Lower leg skin (tissue), 4 donors: ENCODE results near the gene SASH1. TPM values are rescaled to one million over a fixed set of nuclear protein-coding genes. Genes with fewer than 3 reads are reported as not detected.

Experiments used
- DNase-seq, 2 donors: peaks; one replicate each; pipeline ENCODE4 v3.0.0-alpha.2; 2019; ENCODE audit warnings: low spot score in 2 of 2
- H3K4me3 ChIP-seq: fragments of 200-600 bp; sonication (generic); 2 replicates; pipeline ENCODE4 v1.5.1; 2017; ENCODE audit warnings: mild to moderate bottlenecking, low read depth; ENCODE audit not compliant: poor library complexity, severe bottlenecking
- POLR2A ChIP-seq, 2 donors: fragments of 450-650 bp; IDR thresholded peaks; one replicate each; pipeline ENCODE4 v1.6.1; 2016 to 2017; ENCODE audit warnings: antibody characterized with exemption in 2 of 2, mild to moderate bottlenecking in 1 of 2, moderate library complexity in 1 of 2
- WGBS, 2 donors: methylation state at CpG; one replicate each; pipeline ENCODE4 v1.1.5; 2018; 5-methylcytosine and 5-hydroxymethylcytosine counted together
- intact Hi-C: fragments of 100-400 bp; cut with DNase I; formaldehyde crosslinking; loops from one replicate; pipeline ENCODE4 v1.15.0; 2023; ENCODE audit warnings: low total_unique reads
- total RNA-seq, 4 donors: library from RNA; depleted of rRNA; stranded (reverse); fragments of >200 nt; gene quantifications; one replicate each; pipeline ENCODE4 v1.1.0, GENCODE V29; 2016
- TF ChIP-seq, protein P1 (sequence below), 3 donors: fragments of 450-650 bp; IDR thresholded peaks; one replicate each; pipeline ENCODE4 v1.5.1; 2016; ENCODE audit warnings: antibody characterized with exemption in 3 of 3, mild to moderate bottlenecking in 3 of 3, moderate library complexity in 2 of 3

SASH1 gene
- total RNA-seq, 4 donors from 2014 or later = 74.9 to 106 (median 91.5) TPM

DNA sequence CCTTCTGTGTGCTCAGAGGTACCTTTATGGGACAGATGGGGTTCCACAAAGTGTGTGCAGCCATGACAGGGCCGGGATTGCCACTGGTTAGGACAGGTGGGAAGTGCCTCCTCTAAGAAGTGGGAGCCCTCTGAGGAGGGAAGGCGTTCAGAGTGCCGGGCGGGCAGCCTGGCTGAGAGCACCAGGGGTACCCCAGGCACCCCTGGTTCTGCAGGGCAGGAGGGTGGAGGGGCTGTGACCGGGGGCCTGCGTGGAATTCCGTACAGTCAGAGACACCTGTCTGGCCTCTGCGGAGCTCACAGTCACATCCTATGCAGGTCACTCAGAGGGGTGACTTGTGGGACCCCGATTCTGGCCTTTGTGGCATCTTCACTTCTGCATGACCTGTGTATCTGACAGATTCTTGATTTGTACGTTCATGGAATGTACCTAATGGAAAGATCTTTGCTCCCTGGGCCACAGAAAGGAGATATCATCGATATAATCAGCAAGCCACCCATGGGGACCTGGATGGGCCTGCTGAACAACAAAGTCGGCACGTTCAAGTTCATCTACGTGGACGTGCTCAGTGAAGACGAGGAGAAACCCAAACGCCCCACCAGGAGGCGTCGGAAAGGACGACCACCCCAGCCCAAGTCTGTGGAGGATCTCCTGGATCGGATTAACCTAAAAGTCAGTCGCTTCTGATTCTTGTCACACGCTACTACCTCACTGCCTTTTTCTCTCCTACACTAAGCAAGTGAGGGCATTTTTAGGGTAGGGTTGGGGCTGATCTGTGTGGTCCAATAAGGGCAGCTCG is 190.9 kb downstream of the SASH1 start:
- DNase-seq = no peak
- no peak for TF ChIP-seq POLR2A (IDR thresholded peaks at IDR 0.05)
- TF ChIP-seq, protein P1, sequence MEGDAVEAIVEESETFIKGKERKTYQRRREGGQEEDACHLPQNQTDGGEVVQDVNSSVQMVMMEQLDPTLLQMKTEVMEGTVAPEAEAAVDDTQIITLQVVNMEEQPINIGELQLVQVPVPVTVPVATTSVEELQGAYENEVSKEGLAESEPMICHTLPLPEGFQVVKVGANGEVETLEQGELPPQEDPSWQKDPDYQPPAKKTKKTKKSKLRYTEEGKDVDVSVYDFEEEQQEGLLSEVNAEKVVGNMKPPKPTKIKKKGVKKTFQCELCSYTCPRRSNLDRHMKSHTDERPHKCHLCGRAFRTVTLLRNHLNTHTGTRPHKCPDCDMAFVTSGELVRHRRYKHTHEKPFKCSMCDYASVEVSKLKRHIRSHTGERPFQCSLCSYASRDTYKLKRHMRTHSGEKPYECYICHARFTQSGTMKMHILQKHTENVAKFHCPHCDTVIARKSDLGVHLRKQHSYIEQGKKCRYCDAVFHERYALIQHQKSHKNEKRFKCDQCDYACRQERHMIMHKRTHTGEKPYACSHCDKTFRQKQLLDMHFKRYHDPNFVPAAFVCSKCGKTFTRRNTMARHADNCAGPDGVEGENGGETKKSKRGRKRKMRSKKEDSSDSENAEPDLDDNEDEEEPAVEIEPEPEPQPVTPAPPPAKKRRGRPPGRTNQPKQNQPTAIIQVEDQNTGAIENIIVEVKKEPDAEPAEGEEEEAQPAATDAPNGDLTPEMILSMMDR (IDR thresholded peaks at IDR 0.05) = no peak
- intact Hi-C loops = no loop called here
- 93 to 94% methylated on average over 24 of the region's 24 CpGs for WGBS, 2 donors
- H3K4me3 ChIP-seq = no peak overlapping the region

DNA sequence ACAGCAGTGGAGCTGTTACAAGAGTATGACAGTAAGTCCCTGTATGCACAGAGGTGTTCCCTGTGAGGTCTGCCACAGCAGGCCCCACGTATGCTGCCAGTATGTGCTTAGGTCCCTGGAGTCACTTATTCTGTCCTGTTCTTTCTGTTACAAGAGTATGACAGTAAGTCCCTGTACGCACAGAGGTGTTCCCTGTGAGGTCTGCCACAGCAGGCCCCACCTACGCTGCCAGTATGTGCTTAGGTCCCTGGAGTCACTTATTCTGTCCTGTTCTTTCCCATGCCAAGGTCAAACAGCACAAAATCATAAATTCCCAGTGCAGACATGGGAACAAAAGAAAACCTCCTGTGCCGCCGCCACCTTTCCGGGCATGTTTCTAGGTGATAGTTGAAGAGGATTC is 192.2 kb downstream of the SASH1 start:
- WGBS, 2 donors = 94% methylated on average over 6 of the region's 6 CpGs
- H3K4me3 ChIP-seq = no peak overlapping the region
- no peak for TF ChIP-seq POLR2A (IDR thresholded peaks at IDR 0.05)
- TF ChIP-seq, protein P1 (IDR thresholded peaks at IDR 0.05) = no peak
- intact Hi-C loops = no loop called here
- DNase-seq = no peak

DNA sequence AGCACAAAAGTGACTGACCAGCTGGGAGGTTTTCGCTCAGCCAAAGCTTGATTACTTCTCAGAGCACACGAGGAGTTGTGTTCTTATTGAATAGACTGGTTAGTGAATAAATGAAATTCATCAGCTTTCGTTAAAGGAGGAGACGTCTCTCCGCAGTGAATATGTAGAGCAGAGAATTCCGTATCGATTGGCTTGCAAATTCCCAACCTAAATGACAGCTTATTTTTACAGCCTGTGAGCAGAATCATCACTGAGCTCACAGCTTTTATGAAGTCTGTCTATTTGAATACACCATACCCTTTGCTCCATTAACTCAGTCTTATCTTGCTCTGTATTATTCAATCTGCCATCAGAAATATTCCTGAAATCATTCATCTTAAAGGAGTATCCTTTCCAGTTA is 192.7 kb downstream of the SASH1 start:
- WGBS, 2 donors = 91 to 95% methylated on average over 7 of the region's 7 CpGs
- DNase-seq = no peak
- intact Hi-C loops = no loop called here

DNA sequence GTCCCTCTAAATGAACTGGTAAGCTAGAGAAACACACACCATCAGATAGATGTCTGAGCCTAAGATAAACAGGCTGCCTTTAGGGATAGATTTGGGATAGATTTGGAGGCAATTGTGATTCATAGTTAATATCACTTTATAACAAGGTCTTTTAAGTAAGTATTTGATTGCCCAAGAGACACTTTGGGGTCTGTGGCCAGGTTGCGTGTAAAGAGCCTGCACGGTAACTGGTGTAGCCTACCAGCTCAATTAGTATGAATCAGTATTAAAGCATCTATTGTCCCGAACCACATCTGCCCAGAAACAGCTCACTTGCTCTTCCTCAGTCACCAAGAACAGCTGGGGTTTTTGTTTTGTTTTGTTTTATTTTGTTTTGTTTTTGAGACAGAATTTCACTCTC is 193.3 kb downstream of the SASH1 start:
- no peak for DNase-seq
- WGBS, 2 donors = 79 to 84% methylated on average over 3 of the region's 3 CpGs
- TF ChIP-seq, protein P1 (IDR thresholded peaks at IDR 0.05) = no peak
- TF ChIP-seq POLR2A (IDR thresholded peaks at IDR 0.05) = no peak
- H3K4me3 ChIP-seq = no peak overlapping the region
- intact Hi-C loops = no loop called here

More for the DNA sequence above, 192.7 kb downstream of the SASH1 start:
- no peak for TF ChIP-seq POLR2A (IDR thresholded peaks at IDR 0.05)
- TF ChIP-seq, protein P1 (IDR thresholded peaks at IDR 0.05) = no peak
- no peak overlapping the region for H3K4me3 ChIP-seq

DNA sequence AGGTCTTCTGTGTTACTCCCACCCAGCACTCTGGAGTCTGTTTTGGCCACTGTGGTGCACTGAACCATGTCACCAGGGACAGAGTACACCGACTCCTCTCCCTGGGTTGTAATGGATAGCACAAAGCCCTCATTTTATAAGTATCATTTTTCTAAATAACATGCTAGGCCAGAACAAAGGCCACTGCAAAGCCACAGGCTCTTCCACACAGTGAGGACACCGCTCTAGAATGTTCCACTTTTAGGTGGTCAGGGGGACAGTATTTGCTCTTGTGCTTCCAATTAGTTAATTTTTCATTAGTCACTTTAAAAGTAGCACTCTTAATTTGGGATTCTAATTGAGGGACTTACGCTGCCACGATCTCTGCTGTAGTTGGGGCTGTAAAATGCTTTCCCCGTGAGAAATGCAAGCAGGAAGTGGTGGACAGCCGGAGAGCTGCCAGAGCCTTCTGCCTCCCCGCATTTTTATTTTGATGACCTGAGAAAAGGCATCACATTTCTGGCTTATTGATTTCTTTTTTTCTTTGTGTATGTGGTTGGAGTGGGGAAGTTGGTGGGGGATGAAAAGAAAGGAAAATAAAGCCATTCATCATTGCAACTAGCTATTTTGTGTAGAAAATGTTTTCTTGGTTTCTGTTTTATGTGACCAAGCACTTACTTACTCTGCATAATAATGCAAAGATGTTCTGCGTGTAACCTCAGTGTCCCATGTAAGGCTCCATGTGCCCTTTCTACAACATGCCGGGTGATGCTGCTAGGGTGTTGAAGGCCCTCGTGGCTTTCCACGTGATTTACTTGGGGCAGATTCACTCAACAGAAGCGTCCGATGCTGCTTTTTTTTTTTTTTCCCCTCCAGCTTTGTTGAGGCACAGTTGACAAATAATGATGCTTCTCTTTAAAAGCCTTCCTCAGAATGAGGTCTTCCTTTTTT is 195.9 kb downstream of the SASH1 start:
- no peak for TF ChIP-seq POLR2A (IDR thresholded peaks at IDR 0.05)
- TF ChIP-seq, protein P1 (IDR thresholded peaks at IDR 0.05) = no peak
- 66 to 69% methylated on average over 13 of the region's 13 CpGs for WGBS, 2 donors
- no peak for DNase-seq
- intact Hi-C loops = no loop called here
- no peak overlapping the region for H3K4me3 ChIP-seq
